Stimulated activated CD4-positive, alpha-beta T cell treated with anti-CD3 and anti-CD28 coated beads, Interleukin-1b, Interleukin-23, amount 100 ng/mL, for 48 hours (primary cell): ENCODE results near the gene TAS1R3.

Experiments
- DNase-seq: peaks from one replicate; pipeline ENCODE4 v3.0.0-alpha.2; 2020

TAS1R3 gene

GRCh38 chr1:1331068-1331965, at the start of gene TAS1R3:
Gene TAS1R3 (plus strand): TSS chr1:1331280. CDS start chr1:1331346, 66 bp downstream.
- DNase-seq, result no peak

GRCh38 chr1:1281533-1282321, 49.4 kb upstream of the TAS1R3 start:
- DNase-seq, result peak; percentile 57

- DNase-seq, result peak; percentile 60
Measured at GRCh38 chr1:1282998-1283397, 48.1 kb upstream of the TAS1R3 start.

GRCh38 chr1:1283821-1284220, 47.3 kb upstream of the TAS1R3 start:
- DNase-seq, result no peak

- DNase-seq, result no peak
Measured at GRCh38 chr1:1284221-1285101, 46.6 kb upstream of the TAS1R3 start.

GRCh38 chr1:1285102-1285571, 45.9 kb upstream of the TAS1R3 start:
- DNase-seq, result no peak

- no peak for DNase-seq
Measured at GRCh38 chr1:1285611-1286311, 45.3 kb upstream of the TAS1R3 start.

- no peak for DNase-seq
Measured at GRCh38 chr1:1286313-1287261, 44.5 kb upstream of the TAS1R3 start.

GRCh38 chr1:1287288-1288110, 43.6 kb upstream of the TAS1R3 start:
- no peak for DNase-seq

GRCh38 chr1:1290238-1290731, 40.8 kb upstream of the TAS1R3 start:
- DNase-seq, result peak; percentile 64

GRCh38 chr1:1291023-1291528, 40.0 kb upstream of the TAS1R3 start:
- no peak for DNase-seq

- DNase-seq, result peak; percentile 57
Measured at GRCh38 chr1:1291548-1292441, 39.3 kb upstream of the TAS1R3 start.

- DNase-seq, result no peak
Measured at GRCh38 chr1:1292442-1292779, 38.7 kb upstream of the TAS1R3 start.

GRCh38 chr1:1292851-1293250, 38.2 kb upstream of the TAS1R3 start:
- DNase-seq, result no peak

- no peak for DNase-seq
Measured at GRCh38 chr1:1293263-1294249, 37.5 kb upstream of the TAS1R3 start.

GRCh38 chr1:1294250-1294890, 36.7 kb upstream of the TAS1R3 start:
- no peak for DNase-seq
